GM11168 (cell line): ENCODE data around the gene HSPE1.
"Not testable (repeated sequence)": the region's sequence is repeated elsewhere in the genome, so short reads cannot be mapped to it uniquely, and the experiment has no call there.

Experiments used
- in situ Hi-C: fragments of 300-500 bp; cut with MboI; formaldehyde crosslinking; loops from one replicate; pipeline ENCODE4 v1.12.0; 2022; ENCODE audit warnings: low sequenced_read_pairs; ENCODE audit not compliant: unreplicated experiment

Gene HSPE1

GRCh38 chr2:197499594-197500502 is at the start of gene HSPE1, which contains the start of gene HSPD1:
HSPE1 (plus strand) TSS chr2:197500379; CDS start chr2:197500437, 58 bp downstream.
HSPD1 (minus strand) TSS chr2:197499840; CDS start chr2:197498848, 992 bp downstream.
- in situ Hi-C loops: no loop called here

GRCh38 chr2:197450465-197450864 is 49.7 kb upstream of the HSPE1 start:
- in situ Hi-C loops: no loop called here

- in situ Hi-C loops: not testable (repeated sequence)
Observed at GRCh38 chr2:197450935-197451358, 49.2 kb upstream of the HSPE1 start.

- in situ Hi-C loops: no loop called here
Observed at GRCh38 chr2:197452754-197453122, 47.4 kb upstream of the HSPE1 start.

- in situ Hi-C loops: no loop called here
Observed at GRCh38 chr2:197453123-197453913, 46.9 kb upstream of the HSPE1 start, which contains the start of gene COQ10B. COQ10B (plus strand) TSS chr2:197453552; CDS start chr2:197453561, 9 bp downstream.

- in situ Hi-C loops: no loop called here
Observed at GRCh38 chr2:197453914-197454398, 46.2 kb upstream of the HSPE1 start.

- in situ Hi-C loops: no loop called here
Observed at GRCh38 chr2:197454923-197455322, 45.3 kb upstream of the HSPE1 start.

- in situ Hi-C loops: no loop called here
Observed at GRCh38 chr2:197455428-197455827, 44.8 kb upstream of the HSPE1 start.

GRCh38 chr2:197460649-197461048 is 39.5 kb upstream of the HSPE1 start:
- in situ Hi-C loops: no loop called here

- in situ Hi-C loops: no loop called here
Observed at GRCh38 chr2:197461057-197461456, 39.1 kb upstream of the HSPE1 start.

GRCh38 chr2:197464175-197464574 is 36.0 kb upstream of the HSPE1 start:
- in situ Hi-C loops: no loop called here

GRCh38 chr2:197472166-197472565 is 28.0 kb upstream of the HSPE1 start:
- in situ Hi-C loops: no loop called here

GRCh38 chr2:197477797-197478196 is 22.4 kb upstream of the HSPE1 start:
- in situ Hi-C loops: no loop called here

- in situ Hi-C loops: no loop called here
Observed at GRCh38 chr2:197480165-197481036, 19.8 kb upstream of the HSPE1 start.

GRCh38 chr2:197484248-197484647 is 15.9 kb upstream of the HSPE1 start:
- in situ Hi-C loops: not testable (repeated sequence)

- in situ Hi-C loops: no loop called here
Observed at GRCh38 chr2:197486175-197486574, 14.0 kb upstream of the HSPE1 start.

- in situ Hi-C loops: no loop called here
Observed at GRCh38 chr2:197487385-197487784, 12.8 kb upstream of the HSPE1 start.

- in situ Hi-C loops: no loop called here
Observed at GRCh38 chr2:197495433-197496134, 4.6 kb upstream of the HSPE1 start.

- in situ Hi-C loops: no loop called here
Observed at GRCh38 chr2:197496695-197497094, 3.5 kb upstream of the HSPE1 start.
